K562 (cell line): ENCODE data around the gene ZNF773.

Experiments used
- ATF3 ChIP-seq, 2 experiments: fragments of 450-650 bp in 1 of 2; sonication (generic) in 1 of 2; formaldehyde crosslinking in 1 of 2; IDR thresholded peaks in 1 of 2; conservative IDR thresholded peaks in 1 of 2; 2 replicates each; pipeline versions ENCODE4 v1.6.1 to v1.8.1; 2016 to 2023; ENCODE audit warnings: mild to moderate bottlenecking in 2 of 2, moderate library complexity in 2 of 2, inconsistent platforms in 1 of 2, missing genetic modification reagents in 1 of 2
- CREB1 ChIP-seq, 2 experiments: sonication (generic) in 1 of 2; formaldehyde crosslinking in 1 of 2; IDR thresholded peaks; 2 replicates each; pipeline versions ENCODE4 v1.6.1 to v1.8.0; 2012 to 2022; ENCODE audit warnings: inconsistent platforms in 1 of 2, mild to moderate bottlenecking in 1 of 2, missing genetic modification reagents in 1 of 2, moderate library complexity in 1 of 2
- CTCF ChIP-seq, 3 experiments: IDR thresholded peaks in 2 of 3; conservative IDR thresholded peaks in 1 of 3; 2 replicates each; pipeline ENCODE4 v1.5.1; 2011 to 2012; ENCODE audit warnings: low read length in 3 of 3, mild to moderate bottlenecking in 3 of 3, control low read depth in 2 of 3, improper control_type of control experiment in 1 of 3, inconsistent platforms in 1 of 3, low read depth in 1 of 3, mixed read lengths in 1 of 3, moderate library complexity in 1 of 3; ENCODE audit not compliant: insufficient read depth in 2 of 3
- EZH2 ChIP-seq: IDR thresholded peaks from 2 replicates; pipeline ENCODE4 v1.6.1; 2012; ENCODE audit warnings: low read depth, mild to moderate bottlenecking, inconsistent platforms, low read length, borderline replicate concordance
- IRF2 ChIP-seq: sonication (generic); formaldehyde crosslinking; IDR thresholded peaks from 2 replicates; pipeline ENCODE4 v1.8.1; 2022; ENCODE audit warnings: mild to moderate bottlenecking, missing genetic modification reagents
- NFYB ChIP-seq: IDR thresholded peaks from 2 replicates; pipeline ENCODE4 v1.6.1; 2011; ENCODE audit warnings: mild to moderate bottlenecking, moderate library complexity; ENCODE audit not compliant: insufficient read length; ENCODE audit errors: extremely low read depth
- RCOR1 ChIP-seq, 2 experiments: IDR thresholded peaks; 2 replicates each; pipeline ENCODE4 v1.6.1; 2012; ENCODE audit warnings: low read depth in 2 of 2, low read length in 2 of 2, borderline replicate concordance in 1 of 2, improper control_type of control experiment in 1 of 2
- SIRT6 ChIP-seq: IDR thresholded peaks from one replicate; pipeline ENCODE4 v1.6.1; 2012; ENCODE audit warnings: low read depth, mild to moderate bottlenecking, control low read depth, inconsistent platforms, low read length, moderate library complexity
- YBX1 ChIP-seq: fragments of 450-650 bp; IDR thresholded peaks from 2 replicates; pipeline ENCODE4 v1.7.1; 2016; ENCODE audit warnings: mild to moderate bottlenecking
- TF ChIP-seq, protein P1 (sequence below): fragments of 450-650 bp; conservative IDR thresholded peaks from 2 replicates; pipeline ENCODE4 v1.6.1; 2016; ENCODE audit warnings: missing genetic modification characterization, low read depth, mild to moderate bottlenecking, control low read depth, missing compliant biosample characterization
- TF ChIP-seq, protein P2 (sequence below): sonication (generic); formaldehyde crosslinking; IDR thresholded peaks from 2 replicates; pipeline ENCODE4 v1.8.0; 2022; ENCODE audit warnings: mild to moderate bottlenecking, missing genetic modification reagents
- TF ChIP-seq, protein P3 (sequence below): fragments of 250-450 bp; sonication (Bioruptor Pico); IDR thresholded peaks from 2 replicates; pipeline ENCODE4 v1.4.0; 2020; ENCODE audit warnings: mild to moderate bottlenecking, moderate library complexity

DNA sequence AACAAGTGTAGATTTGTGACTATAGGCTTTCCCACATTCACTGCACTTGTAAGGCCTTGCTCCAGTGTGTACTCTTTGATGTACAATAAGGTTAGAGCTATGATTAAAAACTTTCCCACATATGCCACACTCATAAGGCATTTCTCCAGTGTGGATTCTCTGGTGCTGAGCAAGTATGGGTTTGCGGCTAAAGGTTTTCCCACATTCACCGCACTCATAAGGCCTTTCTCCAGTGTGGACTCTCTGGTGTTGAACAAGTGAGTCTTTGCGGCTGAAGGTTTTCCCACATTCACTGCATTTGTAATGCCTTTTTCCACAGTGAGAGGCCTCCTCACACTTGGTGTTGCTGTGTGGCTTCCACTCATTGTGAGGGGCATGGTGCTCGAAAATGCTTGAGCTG lies 26.1 kb upstream of the ZNF773 start:
- TF ChIP-seq, protein P1, sequence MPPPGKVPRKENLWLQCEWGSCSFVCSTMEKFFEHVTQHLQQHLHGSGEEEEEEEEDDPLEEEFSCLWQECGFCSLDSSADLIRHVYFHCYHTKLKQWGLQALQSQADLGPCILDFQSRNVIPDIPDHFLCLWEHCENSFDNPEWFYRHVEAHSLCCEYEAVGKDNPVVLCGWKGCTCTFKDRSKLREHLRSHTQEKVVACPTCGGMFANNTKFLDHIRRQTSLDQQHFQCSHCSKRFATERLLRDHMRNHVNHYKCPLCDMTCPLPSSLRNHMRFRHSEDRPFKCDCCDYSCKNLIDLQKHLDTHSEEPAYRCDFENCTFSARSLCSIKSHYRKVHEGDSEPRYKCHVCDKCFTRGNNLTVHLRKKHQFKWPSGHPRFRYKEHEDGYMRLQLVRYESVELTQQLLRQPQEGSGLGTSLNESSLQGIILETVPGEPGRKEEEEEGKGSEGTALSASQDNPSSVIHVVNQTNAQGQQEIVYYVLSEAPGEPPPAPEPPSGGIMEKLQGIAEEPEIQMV (tag) = no peak
- TF ChIP-seq CREB1 (IDR thresholded peaks at IDR 0.05) (no peak), CREB1 (CRISPR knock-in tag; IDR thresholded peaks at IDR 0.05) (no peak), ATF3 (IDR thresholded peaks at IDR 0.05) (no peak), ATF3 (CRISPR knock-in tag; conservative IDR thresholded peaks at IDR 0.05) (no peak), RCOR1 (IDR thresholded peaks at IDR 0.05; ENCODE audit: borderline replicate concordance in 1 of 2, low read depth in 2 of 2, low read length in 2 of 2) (no peak), YBX1 (no peak), IRF2 (CRISPR knock-in tag) (no peak), NFYB (no peak), SIRT6 (no peak), EZH2 (no peak), CTCF (IDR thresholded peaks at IDR 0.05 in 2 of 3, conservative IDR thresholded peaks at IDR 0.05 in 1 of 3; ENCODE audit: insufficient read depth in 2 of 3, low read depth in 1 of 3, low read length in 3 of 3) (no peak)
- TF ChIP-seq, protein P2, sequence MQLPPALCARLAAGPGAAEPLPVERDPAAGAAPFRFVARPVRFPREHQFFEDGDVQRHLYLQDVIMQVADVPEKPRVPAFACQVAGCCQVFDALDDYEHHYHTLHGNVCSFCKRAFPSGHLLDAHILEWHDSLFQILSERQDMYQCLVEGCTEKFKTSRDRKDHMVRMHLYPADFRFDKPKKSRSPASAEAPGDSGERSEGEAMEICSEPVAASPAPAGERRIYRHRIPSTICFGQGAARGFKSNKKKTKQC (CRISPR knock-in tag) = no peak
- TF ChIP-seq, protein P3, sequence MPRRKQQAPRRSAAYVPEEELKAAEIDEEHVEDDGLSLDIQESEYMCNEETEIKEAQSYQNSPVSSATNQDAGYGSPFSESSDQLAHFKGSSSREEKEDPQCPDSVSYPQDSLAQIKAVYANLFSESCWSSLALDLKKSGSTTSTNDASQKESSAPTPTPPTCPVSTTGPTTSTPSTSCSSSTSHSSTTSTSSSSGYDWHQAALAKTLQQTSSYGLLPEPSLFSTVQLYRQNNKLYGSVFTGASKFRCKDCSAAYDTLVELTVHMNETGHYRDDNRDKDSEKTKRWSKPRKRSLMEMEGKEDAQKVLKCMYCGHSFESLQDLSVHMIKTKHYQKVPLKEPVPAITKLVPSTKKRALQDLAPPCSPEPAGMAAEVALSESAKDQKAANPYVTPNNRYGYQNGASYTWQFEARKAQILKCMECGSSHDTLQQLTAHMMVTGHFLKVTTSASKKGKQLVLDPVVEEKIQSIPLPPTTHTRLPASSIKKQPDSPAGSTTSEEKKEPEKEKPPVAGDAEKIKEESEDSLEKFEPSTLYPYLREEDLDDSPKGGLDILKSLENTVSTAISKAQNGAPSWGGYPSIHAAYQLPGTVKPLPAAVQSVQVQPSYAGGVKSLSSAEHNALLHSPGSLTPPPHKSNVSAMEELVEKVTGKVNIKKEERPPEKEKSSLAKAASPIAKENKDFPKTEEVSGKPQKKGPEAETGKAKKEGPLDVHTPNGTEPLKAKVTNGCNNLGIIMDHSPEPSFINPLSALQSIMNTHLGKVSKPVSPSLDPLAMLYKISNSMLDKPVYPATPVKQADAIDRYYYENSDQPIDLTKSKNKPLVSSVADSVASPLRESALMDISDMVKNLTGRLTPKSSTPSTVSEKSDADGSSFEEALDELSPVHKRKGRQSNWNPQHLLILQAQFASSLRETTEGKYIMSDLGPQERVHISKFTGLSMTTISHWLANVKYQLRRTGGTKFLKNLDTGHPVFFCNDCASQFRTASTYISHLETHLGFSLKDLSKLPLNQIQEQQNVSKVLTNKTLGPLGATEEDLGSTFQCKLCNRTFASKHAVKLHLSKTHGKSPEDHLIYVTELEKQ (CRISPR knock-in tag) = no peak
